Muscle layer of colon (tissue), 2 donors: Measurements from ENCODE around the gene SORCS2.

Experiments used
- H3K27ac ChIP-seq: one replicate; pipeline ENCODE4 v1.7.0; 2013; ENCODE audit warnings: low read depth, mild to moderate bottlenecking, low read length, moderate library complexity
- H3K27me3 ChIP-seq, 2 donors: one replicate each; pipeline ENCODE4 v1.7.0; 2013; ENCODE audit warnings: low read length in 2 of 2, mild to moderate bottlenecking in 2 of 2; ENCODE audit not compliant: insufficient read depth in 2 of 2, control insufficient read depth in 1 of 2
- H3K36me3 ChIP-seq: one replicate; pipeline ENCODE4 v1.7.0; 2013; ENCODE audit warnings: mild to moderate bottlenecking, low read length; ENCODE audit not compliant: insufficient read depth
- H3K4me1 ChIP-seq: one replicate; pipeline ENCODE4 v1.7.0; 2013; ENCODE audit warnings: mild to moderate bottlenecking, low read length; ENCODE audit not compliant: insufficient read depth
- H3K4me3 ChIP-seq, 2 donors: one replicate each; pipeline ENCODE4 v1.7.0; 2013; ENCODE audit warnings: low read length in 2 of 2, low read depth in 1 of 2, mild to moderate bottlenecking in 1 of 2, moderate library complexity in 1 of 2
- H3K9ac ChIP-seq: one replicate; pipeline ENCODE4 v1.7.0; 2013; ENCODE audit warnings: low read length
- H3K9me3 ChIP-seq: one replicate; pipeline ENCODE4 v1.7.0; 2013; ENCODE audit warnings: mild to moderate bottlenecking, low read length
- donor health status: abdominal sarcoma.
- donor health status: Adenocarcinoma of cecum.

SORCS2 gene

DNA sequence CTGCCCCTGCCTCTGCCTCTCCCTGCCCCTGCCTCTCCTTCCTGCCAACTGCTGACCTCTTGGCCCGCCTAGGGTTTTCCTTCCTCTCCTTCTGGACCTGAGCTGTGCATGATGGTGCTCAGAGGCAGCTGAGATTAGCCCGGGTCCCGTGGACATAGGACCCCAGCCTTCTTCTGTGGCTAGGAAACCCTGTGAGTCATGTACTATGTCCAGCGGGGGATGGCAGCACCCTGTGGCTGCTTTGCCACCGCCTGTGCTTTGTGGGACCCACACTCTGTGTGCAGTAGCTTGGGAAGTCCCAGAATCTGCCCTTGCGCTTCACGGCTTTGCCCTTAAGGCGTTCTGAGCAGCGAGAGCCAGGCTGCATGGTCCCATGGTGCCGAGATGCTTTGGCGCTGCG is 347.9 kb downstream of the SORCS2 start:
- Histone ChIP-seq H3K9me3 (no peaks in the 10 kb centered on the region), H3K27ac (no peak overlapping the region), H3K27me3 (no peaks in the 10 kb centered on the region), H3K4me1 (no peaks in the 10 kb centered on the region), H3K36me3 (no peaks in the 10 kb centered on the region), H3K4me3 (no peak overlapping the region), H3K9ac (no peak overlapping the region)

DNA sequence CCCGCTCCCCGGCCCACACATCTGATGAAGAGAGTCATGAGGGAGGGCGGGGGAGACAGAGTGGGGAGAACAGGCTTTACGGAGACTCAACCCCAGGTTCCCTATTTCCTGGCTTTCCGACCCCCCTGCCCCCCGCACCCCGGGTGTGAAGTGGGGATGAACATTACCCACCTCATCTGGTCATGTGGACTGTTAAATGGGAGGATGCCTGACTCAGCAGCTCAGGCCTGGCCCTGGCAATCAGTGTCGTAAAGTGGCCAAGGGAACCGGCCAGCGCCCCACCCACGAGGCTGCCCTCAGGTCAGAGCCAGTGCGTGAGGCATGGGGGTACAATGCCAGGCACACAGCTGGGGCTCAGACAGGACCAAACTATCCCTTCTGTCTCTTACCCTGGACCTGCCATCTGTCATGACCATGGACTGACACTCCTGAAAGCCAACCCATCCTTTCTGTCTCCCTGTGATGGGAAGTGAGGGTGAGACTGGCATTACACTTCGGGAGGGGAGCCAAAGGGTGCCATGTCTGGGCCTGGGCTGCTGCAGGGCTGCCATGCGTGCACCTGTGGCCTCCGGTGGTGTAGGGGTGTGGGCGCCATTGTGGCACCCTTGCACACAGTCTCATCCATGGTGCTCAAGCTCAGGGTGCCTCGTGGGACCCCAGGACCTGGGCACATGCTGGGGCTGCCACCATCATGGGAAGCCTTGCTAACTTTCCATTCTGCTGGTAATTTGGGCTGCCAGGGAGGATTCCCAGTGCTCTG is 348.5 kb downstream of the SORCS2 start:
- no peaks in the 10 kb centered on the region for H3K9me3 ChIP-seq
- no peaks in the 10 kb centered on the region for H3K27me3 ChIP-seq
- no peak overlapping the region for H3K9ac ChIP-seq
- H3K4me3 ChIP-seq, result no peak overlapping the region
- H3K27ac ChIP-seq, result no peak overlapping the region
- no peaks in the 10 kb centered on the region for H3K36me3 ChIP-seq
- H3K4me1 ChIP-seq, result no peaks in the 10 kb centered on the region

DNA sequence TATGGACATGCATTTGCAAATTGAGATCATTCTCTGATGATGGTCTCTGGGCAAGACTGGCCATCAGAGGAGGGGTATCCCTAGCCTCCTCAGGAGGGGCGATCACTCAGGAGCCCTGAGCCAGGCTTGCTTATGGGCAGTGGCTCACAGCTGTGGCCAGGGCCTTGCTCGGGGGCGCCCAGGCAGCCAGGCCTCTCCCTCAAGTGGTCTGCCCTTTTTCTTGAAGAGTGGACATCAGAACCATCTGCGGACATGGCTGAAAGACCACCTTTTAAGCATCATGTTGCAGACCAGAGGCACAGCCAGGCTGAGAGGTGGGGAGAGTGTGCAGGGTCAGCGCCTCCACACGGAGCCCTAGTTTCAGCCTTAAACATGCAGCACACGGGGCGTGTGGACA is 349.1 kb downstream of the SORCS2 start:
- H3K27me3 ChIP-seq, result no peaks in the 10 kb centered on the region
- H3K9ac ChIP-seq, result no peak overlapping the region
- no peak overlapping the region for H3K4me3 ChIP-seq
- H3K36me3 ChIP-seq, result no peaks in the 10 kb centered on the region
- H3K4me1 ChIP-seq, result no peaks in the 10 kb centered on the region
- H3K27ac ChIP-seq, result no peak overlapping the region
- no peaks in the 10 kb centered on the region for H3K9me3 ChIP-seq

DNA sequence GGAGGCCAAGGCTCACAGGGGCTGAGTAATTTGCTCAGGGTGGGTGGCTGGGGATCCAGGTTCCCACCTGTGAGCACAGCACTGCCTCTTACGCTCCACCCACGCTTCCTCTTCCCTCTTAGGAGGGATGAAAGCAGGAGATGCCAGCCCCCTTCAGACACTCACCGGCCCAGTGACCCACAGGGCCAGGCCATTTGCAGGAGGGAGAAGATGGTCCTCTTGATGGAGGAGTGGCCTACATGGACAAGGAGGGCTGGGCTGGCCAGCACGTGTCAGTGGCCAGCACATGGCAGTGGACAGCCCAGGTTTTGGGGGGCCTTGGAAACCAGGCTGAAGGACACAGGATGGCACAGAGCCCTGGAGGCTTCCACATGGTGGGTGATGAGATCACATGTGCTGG is 350.4 kb downstream of the SORCS2 start:
- no peaks in the 10 kb centered on the region for H3K36me3 ChIP-seq
- H3K4me3 ChIP-seq, result no peak overlapping the region
- no peak overlapping the region for H3K27ac ChIP-seq
- no peak overlapping the region for H3K9ac ChIP-seq
- no peaks in the 10 kb centered on the region for H3K4me1 ChIP-seq
- no peaks in the 10 kb centered on the region for H3K27me3 ChIP-seq
- no peaks in the 10 kb centered on the region for H3K9me3 ChIP-seq

DNA sequence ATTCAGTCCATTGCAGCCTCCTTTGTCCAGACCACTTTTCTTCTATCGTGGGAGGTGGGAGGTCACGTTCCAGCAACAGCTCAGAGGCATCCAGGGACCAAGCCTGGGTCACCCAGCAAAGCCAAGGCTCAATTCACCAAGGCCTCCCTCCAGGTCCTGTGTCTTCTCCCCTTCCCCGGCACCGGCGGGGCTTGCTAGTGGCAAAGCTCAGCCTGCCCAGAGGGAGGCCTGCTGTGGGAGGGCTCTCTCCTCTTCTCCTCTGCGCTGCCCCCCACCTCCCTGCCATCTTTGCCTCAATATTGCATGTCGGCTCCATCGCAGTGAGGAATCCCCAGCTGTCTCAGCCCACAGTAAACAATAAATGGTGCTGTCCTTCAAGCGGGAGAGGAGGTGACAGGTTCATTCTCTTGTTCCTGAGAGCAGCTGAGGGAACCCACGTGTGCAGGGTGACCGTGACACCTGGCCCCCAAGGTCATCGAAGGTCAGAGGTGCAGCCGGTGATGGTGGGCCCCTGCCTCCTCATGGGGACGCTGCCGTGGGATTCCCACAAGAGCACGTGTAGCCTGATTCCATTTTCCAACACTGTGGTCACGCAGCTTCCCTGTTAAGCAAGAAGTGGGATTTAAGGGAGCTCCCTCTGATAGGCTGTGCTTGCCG is 353.9 kb downstream of the SORCS2 start:
- no peaks in the 10 kb centered on the region for H3K4me1 ChIP-seq
- H3K36me3 ChIP-seq, result no peaks in the 10 kb centered on the region
- H3K9ac ChIP-seq, result no peak overlapping the region
- no peak overlapping the region for H3K4me3 ChIP-seq
- H3K27me3 ChIP-seq, result no peaks in the 10 kb centered on the region
- no peaks in the 10 kb centered on the region for H3K9me3 ChIP-seq
- H3K27ac ChIP-seq, result no peak overlapping the region

- Histone ChIP-seq H3K27ac (no peak overlapping the region), H3K9me3 (no peaks in the 10 kb centered on the region), H3K27me3 (no peaks in the 10 kb centered on the region)
These were observed 354.6 kb downstream of the SORCS2 start for GRCh38 chr4:7546809-7547367.

DNA sequence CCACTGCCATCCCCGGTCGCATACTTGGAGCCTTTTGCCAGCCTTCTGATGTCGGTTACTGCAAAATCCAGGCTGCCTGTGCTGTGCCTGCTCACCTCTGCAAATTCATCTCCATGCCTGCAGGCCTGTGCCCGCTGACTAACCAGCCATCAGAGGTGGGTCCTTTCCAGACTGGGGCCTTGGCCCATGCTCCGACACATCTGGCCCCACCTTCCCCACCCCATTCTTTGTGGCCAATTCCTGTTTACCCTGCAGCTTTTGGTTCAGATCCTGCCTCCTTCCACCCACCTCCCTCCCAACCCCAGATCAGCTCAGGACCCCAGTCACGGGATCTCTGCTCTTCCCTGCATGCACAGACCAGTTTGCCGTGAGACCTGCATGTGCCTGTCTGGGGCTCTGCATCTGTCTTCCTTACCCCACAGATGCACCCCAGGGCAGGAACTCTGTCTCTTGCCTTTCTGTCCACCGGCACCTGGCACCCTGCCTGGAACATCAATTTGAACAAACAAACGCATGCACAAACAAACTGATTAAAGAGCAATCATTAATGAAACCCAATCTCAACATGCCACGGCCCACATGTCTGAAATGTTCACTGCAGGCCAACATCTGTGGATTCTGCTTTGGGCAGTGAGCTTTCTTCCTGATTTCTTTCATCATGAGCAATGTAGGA is 355.2 kb downstream of the SORCS2 start:
- H3K9ac ChIP-seq, result no peak overlapping the region

More at GRCh38 chr4:7546809-7547367, 354.6 kb downstream of the SORCS2 start:
- no peak overlapping the region for H3K4me3 ChIP-seq
- no peak overlapping the region for H3K9ac ChIP-seq
- H3K4me1 ChIP-seq, result no peaks in the 10 kb centered on the region
- H3K36me3 ChIP-seq, result no peaks in the 10 kb centered on the region

DNA sequence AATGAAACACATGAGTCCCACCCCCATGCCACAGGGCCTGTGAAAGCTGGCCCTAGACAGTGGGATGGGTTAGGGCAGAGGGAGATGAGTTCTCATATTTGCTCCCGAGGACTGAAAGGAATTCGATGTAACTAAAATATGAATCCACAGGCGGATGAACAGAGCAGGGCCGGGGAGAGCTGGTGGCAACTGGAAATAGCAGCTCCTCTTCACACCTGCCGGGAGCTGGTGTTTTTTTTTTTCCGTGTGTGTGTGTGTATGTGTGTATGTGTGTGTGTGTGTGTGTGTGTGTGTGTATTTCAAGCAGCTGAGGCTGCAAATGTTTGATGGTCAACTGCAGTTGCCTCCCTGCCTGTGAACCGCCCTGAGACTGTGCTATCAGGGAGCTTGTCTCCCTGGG is 357.5 kb downstream of the SORCS2 start:
- H3K9ac ChIP-seq, result no peak overlapping the region
- H3K36me3 ChIP-seq, result no peaks in the 10 kb centered on the region
- H3K27ac ChIP-seq, result no peak overlapping the region
- peaks cover 22% of the 10 kb centered on the region for H3K9me3 ChIP-seq
- no peak overlapping the region for H3K4me3 ChIP-seq
- no peaks in the 10 kb centered on the region for H3K4me1 ChIP-seq
- H3K27me3 ChIP-seq, result no peaks in the 10 kb centered on the region

More for the DNA sequence above, 355.2 kb downstream of the SORCS2 start:
- Histone ChIP-seq H3K27me3 (no peaks in the 10 kb centered on the region), H3K27ac (no peak overlapping the region), H3K9me3 (peaks cover 2% of the 10 kb centered on the region), H3K4me3 (no peak overlapping the region), H3K4me1 (no peaks in the 10 kb centered on the region), H3K36me3 (no peaks in the 10 kb centered on the region)

DNA sequence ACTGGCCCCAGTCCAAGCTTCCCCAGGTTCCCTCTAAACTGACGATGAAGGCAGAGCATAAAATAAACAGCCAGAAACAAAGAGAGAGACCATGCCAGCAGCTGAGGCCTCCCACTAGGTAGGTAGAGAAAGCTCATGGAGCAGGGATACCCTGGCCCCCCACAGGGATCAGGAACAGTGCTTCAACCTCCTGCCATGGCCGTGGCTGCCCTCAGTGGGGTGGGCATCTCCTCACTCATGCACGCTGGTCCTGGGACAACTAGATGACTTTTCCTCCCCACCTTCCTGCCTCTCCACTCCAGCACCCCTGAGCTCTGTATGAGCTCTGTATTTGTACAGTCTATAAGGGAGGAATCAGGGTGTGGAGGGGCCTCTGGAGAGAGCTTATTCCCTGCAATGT is 360.1 kb downstream of the SORCS2 start:
- Histone ChIP-seq H3K9ac (no peak overlapping the region), H3K27me3 (no peaks in the 10 kb centered on the region), H3K4me3 (no peak overlapping the region), H3K9me3 (peaks cover 22% of the 10 kb centered on the region), H3K27ac (no peak overlapping the region), H3K36me3 (no peaks in the 10 kb centered on the region), H3K4me1 (no peaks in the 10 kb centered on the region)

DNA sequence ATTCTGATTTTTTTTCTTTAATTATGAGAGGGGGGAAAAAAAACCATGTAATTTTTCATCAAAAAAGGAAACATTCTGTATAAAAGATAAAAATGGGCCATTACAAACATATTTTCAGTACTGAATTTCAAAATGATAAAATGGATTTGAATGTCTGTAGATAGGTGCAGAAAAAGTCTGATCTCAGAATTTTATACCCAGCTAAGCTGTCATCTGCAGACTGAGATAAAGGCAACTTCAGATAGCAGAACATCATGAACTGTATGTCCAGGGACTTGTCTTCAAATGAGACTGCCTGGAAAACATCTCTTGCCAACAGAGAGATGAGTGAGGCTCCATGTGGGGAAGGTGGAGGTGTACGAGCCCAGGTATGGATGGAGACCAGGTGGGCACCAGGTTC is 360.9 kb downstream of the SORCS2 start:
- no peaks in the 10 kb centered on the region for H3K4me1 ChIP-seq
- no peaks in the 10 kb centered on the region for H3K36me3 ChIP-seq
- H3K4me3 ChIP-seq, result no peak overlapping the region
- H3K27ac ChIP-seq, result no peak overlapping the region
- H3K9ac ChIP-seq, result no peak overlapping the region
- H3K9me3 ChIP-seq, result peaks cover 22% of the 10 kb centered on the region
- H3K27me3 ChIP-seq, result no peaks in the 10 kb centered on the region

GRCh38 chr4:7554905-7555304 is 362.6 kb downstream of the SORCS2 start:
- H3K9ac ChIP-seq, result no peak overlapping the region
- H3K4me1 ChIP-seq, result no peaks in the 10 kb centered on the region
- no peaks in the 10 kb centered on the region for H3K27me3 ChIP-seq
- no peak overlapping the region for H3K27ac ChIP-seq
- H3K9me3 ChIP-seq, result peaks cover 22% of the 10 kb centered on the region
- no peaks in the 10 kb centered on the region for H3K36me3 ChIP-seq
- H3K4me3 ChIP-seq, result no peak overlapping the region
